Ovary (tissue), 9 donors: ENCODE data around the gene CPNE9. TPM values are rescaled to one million over a fixed set of nuclear protein-coding genes. Genes with fewer than 3 reads are reported as not detected.

ENCODE experiments used
- DNase-seq, 5 donors: peaks; one replicate each; pipeline ENCODE4 v3.0.0-alpha.2; 2019 to 2020
- H3K27ac ChIP-seq, 2 donors: fragments of 200-600 bp; one replicate each; pipeline versions ENCODE4 v1.5.1 to v1.8.0; 2019 to 2022
- H3K27me3 ChIP-seq: fragments of 200-600 bp; one replicate; pipeline ENCODE4 v1.8.0; 2022
- H3K36me3 ChIP-seq: fragments of 200-600 bp; sonication (generic); one replicate; pipeline ENCODE4 v1.5.1; 2019
- H3K4me1 ChIP-seq: one replicate; pipeline ENCODE4 v1.8.1; 2013; ENCODE audit warnings: mild to moderate bottlenecking, moderate library complexity; ENCODE audit not compliant: insufficient read depth
- H3K4me3 ChIP-seq: fragments of 200-600 bp; sonication (generic); one replicate; pipeline ENCODE4 v1.5.1; 2017
- H3K9me3 ChIP-seq, 2 donors: fragments of 200-600 bp in 1 of 2; sonication (generic) in 1 of 2; one replicate each; pipeline versions ENCODE4 v1.5.1 to v1.8.1; 2013 to 2019; ENCODE audit warnings: mild to moderate bottlenecking in 1 of 2, moderate library complexity in 1 of 2
- CTCF ChIP-seq, 3 donors: fragments of 450-650 bp in 2 of 3; fragments of 200-600 bp in 1 of 3; IDR thresholded peaks; one replicate each; pipeline versions ENCODE4 v1.5.1 to v1.8.0; 2016 to 2022; ENCODE audit warnings: antibody characterized with exemption in 3 of 3, mild to moderate bottlenecking in 1 of 3
- EP300 ChIP-seq: sonication (generic); formaldehyde crosslinking; IDR thresholded peaks from one replicate; pipeline ENCODE4 v1.6.1; 2017; ENCODE audit warnings: antibody characterized with exemption
- POLR2A ChIP-seq: fragments of 450-650 bp; IDR thresholded peaks from one replicate; pipeline ENCODE4 v1.6.1; 2017; ENCODE audit warnings: antibody characterized with exemption, mild to moderate bottlenecking, moderate library complexity
- WGBS, 3 donors: extraction: QIAGEN DNeasy Blood & Tissue Kit in 1 of 3; methylation state at CpG; one replicate each; pipeline versions ENCODE4 v1.1.5 to v1.1.7; 2013 to 2017; 5-methylcytosine and 5-hydroxymethylcytosine counted together
- intact Hi-C, 4 donors: fragments of 100-400 bp; cut with DNase I; formaldehyde crosslinking; loops; one replicate each; pipeline versions ENCODE4 v1.11.0 to v1.15.1; 2022 to 2023
- polyA plus RNA-seq, 2 donors: library from polyadenylated mRNA; stranded (reverse); fragments of 200-250 nt in 1 of 2; fragments of 350-450 nt in 1 of 2; fragmentation: Illumina TruSeq in 1 of 2; extraction: RNeasy Lipid Tissue Mini Kit (QIAGEN cat#74804) in 1 of 2; gene quantifications; one replicate each; pipeline ENCODE4 v1.2.3, GENCODE V29; 2013 to 2014
- total RNA-seq, 7 donors: library from RNA; depleted of rRNA in 2 of 7; stranded (reverse); fragments of >200 nt in 2 of 7; fragmentation: NEBNext Ultra II Directional in 3 of 7; extraction: Animal tissue kit (Norgen Biotek cat#: 25700) in 3 of 7; gene quantifications; one replicate each; pipeline versions ENCODE4 v1.1.0 to v1.2.4, GENCODE V29; 2016 to 2023
- donor health status: DM: no; HTN: no; CAD: no; lungs with moderate emphysema.
- donor health status: DM: no; HTN: no; CAD: no.
- donor health status: Bipolar disorder and iron deficiency.
- donor health status: DM: yes; HTN: yes; CAD: no.
- donor health status: DM: no; HTN: no; CAD: no.
- donor health status: DM: yes; HTN: yes; CAD: no.

Gene CPNE9
- total and polyA plus RNA-seq, 9 donors: 0.07 TPM; not detected in 8

GRCh38 chr3:9717563-9717962 is 13.9 kb downstream of the CPNE9 start:
- Histone ChIP-seq H3K4me3 (no peak overlapping the region), H3K27ac (no peak overlapping the region), H3K36me3 (no peaks in the 10 kb centered on the region), H3K4me1 (no peaks in the 10 kb centered on the region), H3K9me3 (no peaks in the 10 kb centered on the region), H3K27me3 (no peaks in the 10 kb centered on the region)
- TF ChIP-seq CTCF (IDR thresholded peaks at IDR 0.05): no peak
- TF ChIP-seq EP300: no peak
- no peak for TF ChIP-seq POLR2A
- intact Hi-C loops: no loop called here
- 87 to 89% (median 89%) methylated on average over 1 of the region's 1 CpG for WGBS, 3 donors
- no peak for DNase-seq

GRCh38 chr3:9718118-9718517 is 14.5 kb downstream of the CPNE9 start:
- no peaks in the 10 kb centered on the region for H3K36me3 ChIP-seq
- intact Hi-C loops: no loop called here
- no peak for DNase-seq
- no peak overlapping the region for H3K27ac ChIP-seq
- H3K9me3 ChIP-seq: no peaks in the 10 kb centered on the region
- TF ChIP-seq POLR2A: no peak
- no peak for TF ChIP-seq CTCF (IDR thresholded peaks at IDR 0.05)
- TF ChIP-seq EP300: no peak
- no peaks in the 10 kb centered on the region for H3K27me3 ChIP-seq
- H3K4me1 ChIP-seq: no peaks in the 10 kb centered on the region
- no peak overlapping the region for H3K4me3 ChIP-seq
- WGBS, 3 donors: 74 to 80% (median 75%) methylated on average over 4 of the region's 4 CpGs

- H3K36me3 ChIP-seq: no peaks in the 10 kb centered on the region
- no peak for TF ChIP-seq CTCF (IDR thresholded peaks at IDR 0.05)
- no peaks in the 10 kb centered on the region for H3K27me3 ChIP-seq
- intact Hi-C loops: no loop called here
- H3K4me1 ChIP-seq: no peaks in the 10 kb centered on the region
- H3K27ac ChIP-seq: no peak overlapping the region
- no peaks in the 10 kb centered on the region for H3K9me3 ChIP-seq
- no peak for DNase-seq
- WGBS, 3 donors: 35 to 57% (median 38%) methylated on average over 7 of the region's 7 CpGs
- H3K4me3 ChIP-seq: no peak overlapping the region
Measured at GRCh38 chr3:9721015-9721699, 17.5 kb downstream of the CPNE9 start.

GRCh38 chr3:9721700-9722060 is 18.0 kb downstream of the CPNE9 start:
- intact Hi-C loops: no loop called here
- H3K4me3 ChIP-seq: no peak overlapping the region
- no peak for DNase-seq
- no peaks in the 10 kb centered on the region for H3K36me3 ChIP-seq
- H3K27me3 ChIP-seq: no peaks in the 10 kb centered on the region
- WGBS, 3 donors: 79 to 83% (median 82%) methylated on average over 2 of the region's 2 CpGs
- no peak for TF ChIP-seq POLR2A
- no peaks in the 10 kb centered on the region for H3K9me3 ChIP-seq
- H3K4me1 ChIP-seq: no peaks in the 10 kb centered on the region
- no peak overlapping the region for H3K27ac ChIP-seq

GRCh38 chr3:9725775-9726515 is 22.3 kb downstream of the CPNE9 start:
- no peak for DNase-seq
- Histone ChIP-seq H3K4me3 (no peak overlapping the region), H3K27me3 (no peaks in the 10 kb centered on the region), H3K9me3 (no peaks in the 10 kb centered on the region), H3K36me3 (no peaks in the 10 kb centered on the region), H3K27ac (no peak overlapping the region), H3K4me1 (no peaks in the 10 kb centered on the region)
- 68 to 82% (median 81%) methylated on average over 4 of the region's 4 CpGs for WGBS, 3 donors
- TF ChIP-seq CTCF (IDR thresholded peaks at IDR 0.05): no peak
- no peak for TF ChIP-seq POLR2A
- TF ChIP-seq EP300: no peak
- intact Hi-C loops: no loop called here
